ENCODE results near the gene LYSMD3.
"Not testable (repeated sequence)": the region's sequence is repeated elsewhere in the genome, so short reads cannot be mapped to it uniquely, and the experiment has no call there.

LYSMD3 gene

GRCh38 chr5:90529194-90529938 lies at the start of gene LYSMD3:
Gene LYSMD3, minus strand, starts transcription at chr5:90529584. Its CDS starts 4,295 bp downstream, at chr5:90525289.
- peak; percentile 80 for DNase-seq

GRCh38 chr5:90576566-90576965 lies 47.2 kb upstream of the LYSMD3 start:
- DNase-seq = not testable (repeated sequence)

DNA sequence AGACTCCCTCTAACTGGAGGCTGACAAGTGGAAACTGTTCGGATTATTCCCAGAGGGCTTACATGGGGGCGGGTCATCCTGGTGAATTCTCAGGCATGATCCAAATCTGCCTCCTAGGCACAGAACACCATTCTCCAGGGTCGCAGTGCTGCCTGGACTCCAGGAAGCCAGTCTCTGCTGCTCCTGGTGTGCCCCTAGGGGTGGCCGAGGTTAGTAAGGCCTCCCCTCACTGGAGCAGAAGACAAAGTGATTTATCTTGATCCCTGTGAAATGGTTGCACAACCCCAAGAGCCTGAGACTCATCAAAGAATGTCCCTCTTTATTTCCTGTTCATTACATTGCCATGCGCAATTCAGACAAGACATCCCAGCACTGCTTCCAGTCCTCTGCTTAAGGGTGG lies 46.3 kb upstream of the LYSMD3 start:
- no peak for DNase-seq

DNA sequence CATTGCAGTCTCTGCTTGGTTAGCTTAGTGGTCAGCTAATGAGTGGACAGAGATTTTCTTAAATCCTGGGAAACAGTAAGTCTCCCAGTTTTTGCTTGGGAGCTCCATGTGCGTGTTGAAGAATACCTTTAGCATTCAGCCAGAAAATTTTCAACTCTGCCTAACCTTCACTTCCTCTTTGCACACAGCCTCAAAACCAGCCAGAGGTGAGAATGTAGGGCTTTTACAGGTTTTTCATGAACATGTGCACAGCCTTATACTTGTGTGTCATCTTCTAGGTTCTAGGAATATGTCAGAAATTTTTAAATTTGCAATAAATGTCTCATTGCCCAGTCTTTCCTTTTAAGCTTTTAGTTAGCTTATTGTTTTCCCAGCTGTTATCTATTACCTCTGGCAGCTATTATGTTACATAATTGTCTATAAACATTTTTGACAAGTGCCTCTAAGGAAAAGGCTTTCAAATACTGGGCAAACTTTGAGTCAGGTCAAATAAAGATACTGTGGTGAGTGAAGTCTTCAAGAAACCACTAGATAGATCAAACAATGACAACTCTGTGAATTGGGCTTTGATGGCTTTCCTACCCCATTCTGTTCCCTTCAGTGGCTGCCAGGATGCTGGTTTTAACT lies 41.9 kb upstream of the LYSMD3 start:
- DNase-seq = no peak

- DNase-seq = no peak
These were observed 40.6 kb upstream of the LYSMD3 start for GRCh38 chr5:90570034-90570433.

GRCh38 chr5:90569084-90569483 lies 39.7 kb upstream of the LYSMD3 start:
- DNase-seq = no peak

GRCh38 chr5:90565491-90565890 lies 36.1 kb upstream of the LYSMD3 start:
- DNase-seq = no peak

DNA sequence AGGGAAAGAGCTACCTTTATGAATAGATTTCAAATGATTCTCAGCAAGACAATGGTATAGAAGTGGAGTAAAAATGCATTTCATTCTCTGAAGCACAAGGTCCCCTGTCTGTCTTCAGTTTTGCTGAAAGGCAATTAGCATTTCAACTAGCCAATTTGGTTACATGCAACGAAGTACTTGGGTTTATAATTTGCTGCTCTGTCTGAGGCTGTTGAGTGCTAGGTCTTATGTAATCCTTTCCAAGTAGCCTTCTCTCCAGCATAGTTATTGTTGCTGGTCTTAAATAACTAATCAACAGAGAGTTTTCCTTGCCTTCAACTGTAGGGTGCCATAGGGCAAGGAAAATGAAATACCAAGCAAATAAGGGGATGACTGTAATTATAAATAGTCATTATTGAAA lies 33.7 kb upstream of the LYSMD3 start:
- no peak for DNase-seq

DNA sequence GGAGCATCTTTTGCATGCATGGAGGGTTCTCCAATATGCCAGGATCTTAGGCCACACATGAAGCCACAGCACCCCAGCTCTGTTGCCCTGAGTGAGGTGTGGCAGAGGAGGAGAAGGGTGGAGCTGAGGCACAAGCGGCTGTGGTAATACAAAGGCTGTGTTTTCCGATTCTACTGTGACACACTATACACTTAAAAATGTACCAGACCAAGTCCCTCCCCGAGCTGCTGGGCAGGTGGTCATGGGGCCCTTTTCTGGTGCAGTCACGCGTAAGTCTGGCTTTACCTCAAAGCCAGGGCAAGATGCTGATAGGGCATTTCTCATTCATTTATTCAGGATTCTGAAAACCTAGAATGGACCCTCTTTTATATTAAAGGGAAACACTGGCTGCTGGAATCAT lies 33.0 kb upstream of the LYSMD3 start:
- no peak for DNase-seq

- DNase-seq = no peak
These were observed 32.4 kb upstream of the LYSMD3 start for GRCh38 chr5:90561766-90562165.

DNA sequence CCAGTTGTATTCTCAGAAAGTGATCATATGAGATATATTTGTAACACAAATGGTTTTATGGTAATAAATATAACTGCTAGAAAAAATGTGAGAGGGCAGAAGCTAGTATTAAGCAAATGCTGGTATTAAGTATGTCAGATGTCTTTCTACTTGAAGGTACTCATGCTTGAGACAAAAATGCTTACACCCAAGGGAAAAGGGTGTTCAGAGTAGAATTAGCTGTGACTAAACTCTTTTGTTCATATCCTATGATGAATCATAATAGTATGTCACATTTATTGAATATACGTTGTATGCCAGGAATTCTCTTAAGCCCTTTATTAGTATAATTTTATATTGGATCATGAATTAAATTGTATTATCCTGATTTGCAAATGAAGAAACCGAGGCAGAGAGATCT lies 31.4 kb upstream of the LYSMD3 start:
- DNase-seq = no peak

DNA sequence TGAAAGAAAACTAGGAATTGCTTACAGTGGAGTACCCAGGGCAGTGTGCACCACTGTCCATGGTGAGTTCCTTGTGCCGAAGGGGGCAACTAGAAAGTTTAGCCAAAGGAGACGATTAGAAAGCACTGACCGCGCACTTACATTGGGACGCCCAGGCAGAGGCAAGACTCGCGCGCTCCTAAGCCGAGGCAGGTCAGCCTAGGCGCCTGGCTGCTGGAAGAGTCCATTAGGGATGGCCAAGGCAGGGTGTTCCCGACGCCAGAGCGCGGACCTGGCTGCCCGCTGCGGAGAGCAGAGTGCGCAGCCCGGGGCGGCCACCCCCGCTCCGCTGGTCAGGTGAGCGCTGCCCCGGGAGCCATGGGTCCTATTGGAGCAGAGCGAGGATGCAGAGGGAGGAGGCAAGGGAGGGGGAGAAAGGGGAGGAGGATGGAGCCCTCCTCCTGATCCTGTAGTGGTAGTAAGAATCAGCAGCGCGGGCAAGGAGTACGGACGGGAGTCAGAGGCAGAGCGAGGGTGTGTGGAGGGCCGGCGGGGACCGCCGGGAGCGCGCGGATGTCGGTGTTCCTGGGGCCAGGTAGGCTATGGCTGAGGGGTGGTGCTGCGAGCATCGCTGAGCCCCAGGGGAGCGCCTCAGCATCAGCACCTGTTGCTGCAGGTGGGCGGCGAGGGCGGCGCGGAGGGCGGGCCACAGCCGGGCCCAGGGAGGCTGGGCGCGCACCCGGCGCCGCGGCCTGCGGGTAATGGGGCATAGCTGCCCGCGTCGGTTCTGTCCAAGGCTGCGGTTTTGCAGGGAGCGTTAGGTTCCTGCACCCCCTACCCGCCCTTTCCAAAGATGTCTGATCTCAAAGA lies 29.2 kb upstream of the LYSMD3 start, which contains the start of gene ADGRV1:
ADGRV1 (plus strand) TSS at position 454 of the 849 bp plus-strand sequence; CDS start at position 553, 99 bp downstream.
- DNase-seq = peak; percentile 89

DNA sequence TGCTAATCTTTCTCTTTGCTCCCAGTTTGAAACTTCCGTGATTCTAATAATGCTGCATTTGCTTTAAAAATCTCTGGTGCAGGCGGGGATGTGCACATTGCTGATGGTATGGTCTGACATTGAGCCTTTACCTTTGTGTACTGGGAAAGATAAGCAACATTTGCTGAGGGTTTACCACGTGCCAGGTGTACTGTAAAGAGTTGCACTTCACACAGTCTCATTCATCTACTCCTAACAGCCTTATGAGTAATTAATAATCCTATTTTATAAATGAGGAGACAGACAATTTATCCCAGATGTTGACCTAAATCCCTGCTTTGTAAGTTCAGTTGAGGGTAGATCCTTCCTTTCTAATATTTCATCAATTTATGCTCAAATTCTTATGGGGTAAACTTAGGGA lies 28.5 kb upstream of the LYSMD3 start:
- no peak for DNase-seq

- DNase-seq = no peak
These were observed 28.0 kb upstream of the LYSMD3 start for GRCh38 chr5:90557391-90557790.

DNA sequence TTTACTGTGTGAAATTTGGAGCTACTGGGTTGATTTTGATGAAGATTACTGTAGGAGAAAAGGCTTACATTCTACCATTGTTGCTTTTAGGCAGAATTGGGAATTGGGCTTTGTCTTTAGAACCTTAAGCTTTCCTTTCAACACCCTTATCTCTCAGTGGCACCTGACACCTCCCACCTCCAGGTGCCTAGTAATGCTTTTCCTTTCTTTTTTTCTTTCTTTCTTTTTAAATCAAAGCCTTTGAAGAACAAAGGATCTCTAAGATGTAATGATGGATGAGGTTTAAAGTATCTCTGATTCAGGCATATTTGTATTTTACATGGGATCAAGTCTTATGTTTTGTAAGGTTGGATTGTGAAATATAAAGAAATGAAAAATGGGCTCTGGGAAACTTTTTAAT lies 26.3 kb upstream of the LYSMD3 start:
- no peak for DNase-seq

DNA sequence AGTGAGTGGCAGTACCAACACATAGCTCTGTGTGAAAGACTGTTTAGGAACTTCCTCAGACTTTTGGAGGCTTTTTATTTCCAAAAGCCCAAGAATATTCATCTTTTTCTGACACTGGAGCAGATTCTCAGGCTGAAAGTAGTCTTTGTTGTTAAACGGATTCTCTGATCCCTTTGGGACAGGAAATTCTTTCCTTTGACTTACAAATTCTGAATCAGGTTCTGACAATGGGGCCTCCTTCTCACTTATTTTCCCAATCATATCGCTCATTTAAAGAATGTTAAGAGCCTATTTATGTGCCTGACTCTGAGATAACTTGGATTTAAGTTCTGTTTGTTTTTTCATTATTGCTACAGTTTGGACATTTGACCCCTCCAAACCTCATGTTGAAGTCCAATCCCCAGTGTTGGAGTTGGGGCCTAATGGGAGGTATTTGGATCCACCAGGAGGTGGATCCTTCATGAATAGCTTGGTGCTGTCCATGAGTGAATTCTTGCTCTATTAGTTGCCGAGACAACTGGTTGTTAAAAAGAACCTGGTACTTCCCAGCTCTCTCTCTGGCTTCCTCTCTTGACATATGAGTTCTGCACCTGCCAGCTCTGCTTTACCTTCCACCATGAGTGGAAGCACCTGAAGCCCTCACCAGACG lies 25.1 kb upstream of the LYSMD3 start:
- no peak for DNase-seq

- no peak for DNase-seq
These were observed 24.3 kb upstream of the LYSMD3 start for GRCh38 chr5:90553711-90554110.

- DNase-seq = no peak
These were observed 22.0 kb upstream of the LYSMD3 start for GRCh38 chr5:90551376-90551775.

- DNase-seq = no peak
These were observed 21.6 kb upstream of the LYSMD3 start for GRCh38 chr5:90550963-90551362.

DNA sequence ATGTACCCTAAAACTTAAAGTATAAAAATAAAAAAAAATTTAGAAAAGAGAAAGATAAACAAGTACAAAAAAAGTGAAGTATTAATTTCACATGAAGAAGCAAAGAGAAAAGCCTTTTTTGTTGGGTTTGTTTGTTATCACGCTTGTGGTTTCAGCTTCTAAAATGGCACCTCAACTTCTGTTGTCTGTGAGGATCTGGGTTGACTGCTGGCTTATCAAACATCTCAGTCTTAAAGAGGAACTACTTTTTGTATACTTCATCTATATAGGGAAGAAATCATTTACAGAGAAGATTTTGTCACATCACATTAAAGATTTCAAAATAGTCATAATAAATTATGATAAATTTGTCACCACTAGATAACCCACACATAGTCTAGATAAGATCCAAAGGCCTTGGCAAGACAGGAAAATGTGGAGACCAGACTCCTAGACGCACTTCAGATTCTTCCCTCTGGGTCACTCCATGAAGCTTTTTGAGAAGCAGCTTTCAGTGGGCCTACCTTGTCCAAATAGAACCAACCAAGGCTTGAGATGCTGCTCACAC lies 20.4 kb upstream of the LYSMD3 start:
- DNase-seq = no peak

DNA sequence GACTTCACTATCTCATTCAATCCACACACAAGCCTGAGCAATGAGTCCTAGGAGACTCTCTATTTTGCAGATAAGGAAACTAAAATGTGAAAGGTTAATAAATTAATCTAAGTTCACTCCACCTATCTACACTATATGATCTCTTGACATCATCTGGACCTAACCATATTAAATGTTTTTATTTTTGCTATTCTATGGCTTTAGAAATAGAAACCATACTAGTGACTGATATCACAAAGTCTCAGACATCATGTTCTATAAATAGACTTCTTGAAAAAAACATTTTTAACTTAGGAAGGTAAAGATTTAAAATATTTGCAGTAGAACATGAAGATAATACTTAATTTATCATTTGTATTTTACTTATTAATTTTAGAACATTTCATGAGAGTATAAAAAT lies 19.8 kb upstream of the LYSMD3 start:
- no peak for DNase-seq

DNA sequence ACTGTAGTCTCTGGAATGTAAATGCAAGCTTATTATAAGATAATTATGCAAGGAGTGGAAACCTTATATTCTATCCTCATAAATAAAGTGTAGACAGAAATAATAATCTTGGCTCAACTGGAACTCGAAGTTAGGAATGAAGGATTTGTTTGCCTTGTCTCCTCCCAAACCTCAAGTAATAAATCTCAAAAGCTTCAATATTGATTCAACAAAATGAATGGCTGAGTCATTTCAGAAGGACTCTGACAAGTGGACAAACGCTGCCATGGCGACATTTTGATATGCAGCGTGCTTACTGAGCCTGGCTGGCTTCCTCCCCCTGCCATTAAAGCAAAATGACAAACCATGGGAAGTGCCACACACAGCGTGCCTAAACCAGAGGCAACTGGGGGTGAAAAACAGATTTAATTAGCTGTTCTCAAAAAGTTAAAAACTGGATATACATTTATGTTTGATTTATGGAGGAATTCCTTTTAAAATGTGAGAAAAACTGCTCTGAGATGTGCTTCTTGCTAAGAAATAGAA lies 18.7 kb upstream of the LYSMD3 start:
- DNase-seq = peak; percentile 45
